T-cell (primary cell): ENCODE measurements around the gene SOCS4. TPM values are rescaled to one million over a fixed set of nuclear protein-coding genes. Genes with fewer than 3 reads are reported as not detected.
A peak's percentile ranks its signal among the peaks of the same experiment; 100 is the strongest.

Experiments
- ATAC-seq, 4 experiments: fragments of 200-7000 bp in 3 of 4; fragments of 150-1000 bp in 1 of 4; cut with Tn5 transposase; replicated peaks in 1 of 4; 1 replicate in 3 of 4; 2 replicates in 1 of 4; pipeline ENCODE4 v1.10.0; 2021; ENCODE audit warnings: moderate library complexity in 3 of 4, mild to moderate bottlenecking in 2 of 4, moderate number of reproducible peaks in 1 of 4
- CTCF ChIA-PET, 2 donors: fragments of 300-600 bp; sonication (Branson Sonifier 250); formaldehyde crosslinking; loops; one replicate each; lab custom pipeline; 2022; ENCODE audit warnings: antibody characterized with exemption in 2 of 2; lab: Charles Lee
- POLR2A ChIA-PET, 2 donors: fragments of 300-600 bp; sonication (Branson Sonifier 250); formaldehyde crosslinking; loops; one replicate each; lab custom pipeline; 2022; ENCODE audit warnings: antibody characterized with exemption in 2 of 2; lab: Charles Lee
- DNase-seq, 35 experiments: peaks; one replicate each; pipeline versions ENCODE4 v3.0.0 to v3.0.0-alpha.2; 2013 to 2023
- H3K27ac ChIP-seq: one replicate; pipeline ENCODE4 v1.5.1; 2013; ENCODE audit warnings: low read length
- H3K27me3 ChIP-seq, 2 experiments: replicated peaks in 1 of 2; 1 replicate in 1 of 2; 2 replicates in 1 of 2; pipeline versions ENCODE4 v1.6.1 to v1.7.0; 2013; ENCODE audit warnings: low read length in 1 of 2, mixed read lengths in 1 of 2; ENCODE audit not compliant: control insufficient read depth in 2 of 2, insufficient read depth in 2 of 2; ENCODE audit errors: extremely low read depth in 1 of 2
- H3K36me3 ChIP-seq, 2 donors: 1 replicate in 1 of 2; 2 replicates in 1 of 2; pipeline versions ENCODE4 v1.6.1 to v1.7.0; 2013; ENCODE audit warnings: low read length in 1 of 2; ENCODE audit not compliant: control insufficient read depth in 2 of 2, insufficient read depth in 1 of 2; ENCODE audit errors: extremely low read depth in 1 of 2
- H3K4me1 ChIP-seq, 2 experiments: 1 replicate in 1 of 2; 2 replicates in 1 of 2; pipeline versions ENCODE4 v1.6.1 to v1.7.0; 2013; ENCODE audit warnings: low read length in 2 of 2, mixed read lengths in 1 of 2; ENCODE audit not compliant: insufficient read depth in 2 of 2, control insufficient read depth in 1 of 2; ENCODE audit errors: extremely low read depth in 1 of 2
- H3K4me3 ChIP-seq, 2 donors: 1 replicate in 1 of 2; 2 replicates in 1 of 2; pipeline versions ENCODE4 v1.5.1 to v1.7.0; 2013; ENCODE audit warnings: mild to moderate bottlenecking in 2 of 2, low read length in 1 of 2, moderate library complexity in 1 of 2; ENCODE audit not compliant: control insufficient read depth in 1 of 2; ENCODE audit errors: extremely low read depth in 1 of 2
- H3K9me3 ChIP-seq: 2 replicates; pipeline ENCODE4 v1.7.0; 2013
- H3K27ac Mint-ChIP-seq, 2 donors: one replicate each; pipeline ENCODE4 v1.8.0; 2020 to 2021; ENCODE audit warnings: mild to moderate bottlenecking in 2 of 2, mixed read lengths in 2 of 2
- H3K27me3 Mint-ChIP-seq, 2 donors: one replicate each; pipeline ENCODE4 v1.8.0; 2021 to 2022; ENCODE audit warnings: mixed read lengths in 2 of 2
- H3K36me3 Mint-ChIP-seq: one replicate; pipeline ENCODE4 v1.8.0; 2021; ENCODE audit warnings: mixed read lengths
- H3K4me1 Mint-ChIP-seq, 3 donors: one replicate each; pipeline ENCODE4 v1.8.0; 2020 to 2022; ENCODE audit warnings: mixed read lengths in 3 of 3, mild to moderate bottlenecking in 1 of 3
- H3K4me3 Mint-ChIP-seq, 3 donors: one replicate each; pipeline ENCODE4 v1.8.0; 2020 to 2022; ENCODE audit warnings: mild to moderate bottlenecking in 3 of 3, mixed read lengths in 3 of 3, moderate library complexity in 3 of 3
- H3K9me3 Mint-ChIP-seq, 3 donors: one replicate each; pipeline ENCODE4 v1.8.0; 2020 to 2022; ENCODE audit warnings: mixed read lengths in 3 of 3
- WGBS: methylation state at CpG from one replicate; pipeline ENCODE4 v1.1.5; 2013; ENCODE audit warnings: missing lambda C conversion rate; ENCODE audit not compliant: insufficient coverage; 5-methylcytosine and 5-hydroxymethylcytosine counted together
- total RNA-seq, 35 experiments: library from RNA in 6 of 35; stranded (reverse) in 6 of 35; fragments of 120-200 nt in 1 of 35; gene quantifications; one replicate each; pipeline versions ENCODE4 v1.2.1 to v1.2.4 and lab custom pipeline; 2013 to 2026

The SOCS4 gene
- total RNA-seq, 5 donors from 2014 or later (not counting 1 experiment from before 2014, with no cell fraction given), result 16.7 to 26.4 (median 21.1) TPM

- H3K27me3 ChIP-seq, result no peaks in the 10 kb centered on the region
- peaks cover 15% of the 10 kb centered on the region for H3K36me3 Mint-ChIP-seq
- ChIA-PET CTCF (interaction anchor here in 1 of 2 donors (0.5 to 2.5 kb wide), 3 partner anchors 13 to 108 kb away, joined by 3 to 14 read pairs (median 4); no protein-coding TSS in a partner anchor), POLR2A (interaction anchor here (0.6 to 2.0 kb wide), 11 partner anchors 8 to 218 kb away, joined by 3 to 14 read pairs (median 4); partner anchors contain the start of gene GCH1 (in 1 of the 2))
- H3K27me3 Mint-ChIP-seq, result no peaks in the 10 kb centered on the region
- peak overlapping the region; percentile 100 for H3K27ac ChIP-seq
- peaks cover 49 to 54% (median 50%) of the 10 kb centered on the region in 3 donors for H3K4me1 Mint-ChIP-seq
- H3K4me1 ChIP-seq, result peaks cover 15 to 36% of the 10 kb centered on the region in 2 experiments
- ATAC-seq (no peak), DNase-seq (no peak)
- peak overlapping the region; percentile 87 to 90 (median 90) for H3K4me3 Mint-ChIP-seq
- H3K4me3 ChIP-seq, result no peak overlapping the region
- 100% methylated on average over 1 of the region's 6 CpGs for WGBS
- peaks cover 2 to 16% of the 10 kb centered on the region in 2 donors for H3K36me3 ChIP-seq
- H3K9me3 Mint-ChIP-seq, result no peaks in the 10 kb centered on the region
- H3K27ac Mint-ChIP-seq, result peak overlapping the region in 1 of 2 donors; percentile 91
- no peaks in the 10 kb centered on the region for H3K9me3 ChIP-seq
Observed at GRCh38 chr14:55053018-55053417, 26.0 kb downstream of the SOCS4 start.

- Mint-ChIP-seq H3K9me3 (no peaks in the 10 kb centered on the region), H3K4me1 (peaks cover 51 to 59% (median 54%) of the 10 kb centered on the region in 3 donors), H3K4me3 (peak overlapping the region; percentile 87 to 90 (median 90)), H3K27ac (peak overlapping the region in 1 of 2 donors; percentile 1), H3K27me3 (no peaks in the 10 kb centered on the region), H3K36me3 (peaks cover 19% of the 10 kb centered on the region)
- no peaks in the 10 kb centered on the region for H3K9me3 ChIP-seq
- DNase-seq (no peak), ATAC-seq (no peak)
- POLR2A ChIA-PET, result interaction anchor here (0.6 to 2.0 kb wide), 12 partner anchors 8 to 150 kb away, joined by 3 to 14 read pairs (median 4); partner anchors contain the start of gene GCH1 (in 1 of the 2)
- H3K27ac ChIP-seq, result peak overlapping the region; percentile 100
- H3K4me1 ChIP-seq, result peaks cover 15 to 36% of the 10 kb centered on the region in 2 experiments
- no peak overlapping the region for H3K4me3 ChIP-seq
- peaks cover 4 to 18% of the 10 kb centered on the region in 2 donors for H3K36me3 ChIP-seq
- 100% methylated on average over 1 of the region's 7 CpGs for WGBS
- no peaks in the 10 kb centered on the region for H3K27me3 ChIP-seq
- CTCF ChIA-PET, result interaction anchor here in 1 of 2 donors (0.5 to 1.2 kb wide), 2 partner anchors 12 to 107 kb away, joined by 3 to 4 read pairs; no protein-coding TSS in a partner anchor
Observed at GRCh38 chr14:55053500-55053899, 26.5 kb downstream of the SOCS4 start.

- peak overlapping the region in 2 of 3 donors; percentile 14 to 55 for H3K4me3 Mint-ChIP-seq
- H3K9me3 Mint-ChIP-seq, result no peaks in the 10 kb centered on the region
- no CpG with 5 or more reads among the region's 13 CpGs for WGBS
- peaks cover 51 to 59% (median 54%) of the 10 kb centered on the region in 3 donors for H3K4me1 Mint-ChIP-seq
- Histone ChIP-seq H3K4me3 (no peak overlapping the region), H3K27me3 (no peaks in the 10 kb centered on the region), H3K4me1 (peaks cover 15 to 37% of the 10 kb centered on the region in 2 experiments), H3K36me3 (peaks cover 4 to 18% of the 10 kb centered on the region in 2 donors), H3K27ac (no peak overlapping the region), H3K9me3 (no peaks in the 10 kb centered on the region)
- POLR2A ChIA-PET, result interaction anchor here (0.6 to 2.0 kb wide), 8 partner anchors 9 to 109 kb away, joined by 4 to 14 read pairs (median 8); no protein-coding TSS in a partner anchor
- ATAC-seq (no peak), DNase-seq (no peak)
- no peak overlapping the region for H3K27ac Mint-ChIP-seq
- peaks cover 19% of the 10 kb centered on the region for H3K36me3 Mint-ChIP-seq
- H3K27me3 Mint-ChIP-seq, result no peaks in the 10 kb centered on the region
- CTCF ChIA-PET, result no interaction called here
Observed at GRCh38 chr14:55054098-55054497, 27.1 kb downstream of the SOCS4 start.

- H3K27ac Mint-ChIP-seq, result no peak overlapping the region
- POLR2A ChIA-PET, result interaction anchor here (0.6 to 0.9 kb wide), 6 partner anchors 9 to 1759 kb away, joined by 3 to 7 read pairs (median 3); no protein-coding TSS in a partner anchor
- ATAC-seq, result no peak
- H3K27me3 Mint-ChIP-seq, result no peaks in the 10 kb centered on the region
- H3K4me1 Mint-ChIP-seq, result peaks cover 58 to 73% (median 66%) of the 10 kb centered on the region in 3 donors
- no peaks in the 10 kb centered on the region for H3K9me3 ChIP-seq
- 67% methylated on average over 1 of the region's 5 CpGs for WGBS
- peaks cover 36% of the 10 kb centered on the region for H3K36me3 Mint-ChIP-seq
- peaks cover 8 to 36% of the 10 kb centered on the region in 2 donors for H3K36me3 ChIP-seq
- DNase-seq, result no peak
- H3K27ac ChIP-seq, result no peak overlapping the region
- no peaks in the 10 kb centered on the region for H3K27me3 ChIP-seq
- H3K4me3 ChIP-seq, result no peak overlapping the region
- H3K9me3 Mint-ChIP-seq, result no peaks in the 10 kb centered on the region
- CTCF ChIA-PET, result interaction anchor here in 1 of 2 donors (0.7 kb wide), 1 partner anchor 9 kb away, joined by 3 read pairs; no protein-coding TSS in a partner anchor
- H3K4me1 ChIP-seq, result peaks cover 7 to 28% of the 10 kb centered on the region in 2 experiments
- no peak overlapping the region for H3K4me3 Mint-ChIP-seq
Observed at GRCh38 chr14:55057919-55058318, 30.9 kb downstream of the SOCS4 start.

GRCh38 chr14:55059333-55059732, 32.3 kb downstream of the SOCS4 start:
- WGBS, result 100% methylated on average over 5 of the region's 5 CpGs
- H3K36me3 ChIP-seq, result peaks cover 12 to 43% of the 10 kb centered on the region in 2 donors
- ChIA-PET CTCF (interaction anchor here (0.7 to 1.4 kb wide), 6 partner anchors 8 to 101 kb away, joined by 3 to 9 read pairs (median 4); partner anchors contain the start of gene MAPK1IP1L (in 1 of the 2)), POLR2A (interaction anchor here (0.6 to 1.5 kb wide), 6 partner anchors 11 to 380 kb away, joined by 3 to 13 read pairs (median 5); no protein-coding TSS in a partner anchor)
- H3K27ac ChIP-seq, result no peak overlapping the region
- H3K4me1 ChIP-seq, result peaks cover 2 to 18% of the 10 kb centered on the region in 2 experiments
- H3K27me3 Mint-ChIP-seq, result no peaks in the 10 kb centered on the region
- no peak for DNase-seq
- no peaks in the 10 kb centered on the region for H3K9me3 Mint-ChIP-seq
- no peak overlapping the region for H3K4me3 Mint-ChIP-seq
- H3K27me3 ChIP-seq, result no peaks in the 10 kb centered on the region
- H3K27ac Mint-ChIP-seq, result peak overlapping the region in 1 of 2 donors; percentile 39
- peaks cover 48 to 65% (median 58%) of the 10 kb centered on the region in 3 donors for H3K4me1 Mint-ChIP-seq
- H3K36me3 Mint-ChIP-seq, result peaks cover 31% of the 10 kb centered on the region
- ATAC-seq, result no peak
- H3K4me3 ChIP-seq, result no peak overlapping the region
- H3K9me3 ChIP-seq, result no peaks in the 10 kb centered on the region
